Neural progenitor cell (in vitro differentiated cells): ENCODE results near the gene TRAPPC3. TPM values are rescaled to one million over a fixed set of nuclear protein-coding genes. Genes with fewer than 3 reads are reported as not detected.

Experiments
- DNase-seq: peaks from one replicate; pipeline ENCODE4 v3.0.0-alpha.2; 2016; ENCODE audit warnings: low spot score
- H2AFZ ChIP-seq: fragments of 200-600 bp; sonication (generic); replicated peaks from 2 replicates; pipeline ENCODE4 v1.6.1; 2016; ENCODE audit warnings: antibody characterized with exemption
- H3F3A ChIP-seq: fragments of 200-600 bp; sonication (generic); 2 replicates; pipeline ENCODE4 v1.6.1; 2016; ENCODE audit warnings: antibody characterized with exemption, low read depth
- H3K27ac ChIP-seq: fragments of 200-600 bp; sonication (generic); 2 replicates; pipeline ENCODE4 v1.5.1; 2016; ENCODE audit warnings: mild to moderate bottlenecking
- H3K27me3 ChIP-seq: fragments of 200-600 bp; sonication (generic); 2 replicates; pipeline ENCODE4 v1.6.1; 2016; ENCODE audit warnings: mild to moderate bottlenecking, moderate library complexity
- H3K36me3 ChIP-seq: fragments of 200-600 bp; sonication (generic); 2 replicates; pipeline ENCODE4 v1.5.1; 2016
- H3K4me1 ChIP-seq: fragments of 200-600 bp; sonication (generic); 2 replicates; pipeline ENCODE4 v1.6.1; 2016; ENCODE audit warnings: mixed run types
- H3K4me2 ChIP-seq: fragments of 200-600 bp; sonication (generic); 2 replicates; pipeline ENCODE4 v1.6.1; 2016
- H3K4me3 ChIP-seq: fragments of 200-600 bp; sonication (generic); 2 replicates; pipeline ENCODE4 v1.5.1; 2016
- H3K79me2 ChIP-seq: fragments of 200-600 bp; sonication (generic); 2 replicates; pipeline ENCODE4 v1.6.1; 2016; ENCODE audit warnings: low read depth
- H3K9ac ChIP-seq: fragments of 200-600 bp; sonication (generic); 2 replicates; pipeline ENCODE4 v1.6.1; 2016
- H3K9me3 ChIP-seq: fragments of 200-600 bp; sonication (generic); 2 replicates; pipeline ENCODE4 v1.5.1; 2016; ENCODE audit warnings: low read depth
- H4K20me1 ChIP-seq: fragments of 200-600 bp; sonication (generic); 2 replicates; pipeline ENCODE4 v1.6.1; 2016; ENCODE audit warnings: low read depth
- H3K27ac Mint-ChIP-seq: 3 replicates; pipeline ENCODE4 v1.8.0; 2021; ENCODE audit warnings: mixed read lengths
- H3K27me3 Mint-ChIP-seq: 2 replicates; pipeline ENCODE4 v1.8.0; 2022; ENCODE audit warnings: low read depth, mild to moderate bottlenecking, inconsistent platforms, moderate library complexity, mixed read lengths; ENCODE audit not compliant: insufficient read depth
- H3K36me3 Mint-ChIP-seq: 3 replicates; pipeline ENCODE4 v1.8.0; 2021; ENCODE audit warnings: mixed read lengths
- H3K4me1 Mint-ChIP-seq: 3 replicates; pipeline ENCODE4 v1.8.0; 2021; ENCODE audit warnings: mixed read lengths
- H3K4me3 Mint-ChIP-seq: 3 replicates; pipeline ENCODE4 v1.8.0; 2021; ENCODE audit warnings: mild to moderate bottlenecking, moderate library complexity, mixed read lengths
- H3K9me3 Mint-ChIP-seq: 3 replicates; pipeline ENCODE4 v1.8.0; 2020; ENCODE audit warnings: mixed read lengths
- EZH2 ChIP-seq: fragments of 200-600 bp; sonication (generic); IDR thresholded peaks from 2 replicates; pipeline ENCODE4 v1.6.1; 2017; ENCODE audit warnings: antibody characterized with exemption, mild to moderate bottlenecking, moderate library complexity
- EZH2phosphoT487 ChIP-seq: fragments of 200-600 bp; sonication (generic); IDR thresholded peaks from 2 replicates; pipeline ENCODE4 v1.6.1; 2017; ENCODE audit warnings: antibody characterized with exemption
- small RNA-seq: library from RNA; depleted of rRNA; stranded (forward); fragments of <200 nt; gene quantifications from one replicate; pipeline ENCODE3, GENCODE V24; 2015
- total RNA-seq: library from RNA; depleted of rRNA; stranded (reverse); fragments of >200 nt; gene quantifications from 2 replicates; pipeline ENCODE4 v1.2.3, GENCODE V29; 2015; ENCODE audit warnings: low replicate concordance
- TF ChIP-seq, protein P1 (sequence below): fragments of 200-600 bp; sonication (generic); IDR thresholded peaks from 2 replicates; pipeline ENCODE4 v1.5.1; 2017; ENCODE audit warnings: antibody characterized with exemption, mild to moderate bottlenecking

Gene TRAPPC3
- total RNA-seq, 1 donor from 2014 or later, result 44.9 TPM

DNA sequence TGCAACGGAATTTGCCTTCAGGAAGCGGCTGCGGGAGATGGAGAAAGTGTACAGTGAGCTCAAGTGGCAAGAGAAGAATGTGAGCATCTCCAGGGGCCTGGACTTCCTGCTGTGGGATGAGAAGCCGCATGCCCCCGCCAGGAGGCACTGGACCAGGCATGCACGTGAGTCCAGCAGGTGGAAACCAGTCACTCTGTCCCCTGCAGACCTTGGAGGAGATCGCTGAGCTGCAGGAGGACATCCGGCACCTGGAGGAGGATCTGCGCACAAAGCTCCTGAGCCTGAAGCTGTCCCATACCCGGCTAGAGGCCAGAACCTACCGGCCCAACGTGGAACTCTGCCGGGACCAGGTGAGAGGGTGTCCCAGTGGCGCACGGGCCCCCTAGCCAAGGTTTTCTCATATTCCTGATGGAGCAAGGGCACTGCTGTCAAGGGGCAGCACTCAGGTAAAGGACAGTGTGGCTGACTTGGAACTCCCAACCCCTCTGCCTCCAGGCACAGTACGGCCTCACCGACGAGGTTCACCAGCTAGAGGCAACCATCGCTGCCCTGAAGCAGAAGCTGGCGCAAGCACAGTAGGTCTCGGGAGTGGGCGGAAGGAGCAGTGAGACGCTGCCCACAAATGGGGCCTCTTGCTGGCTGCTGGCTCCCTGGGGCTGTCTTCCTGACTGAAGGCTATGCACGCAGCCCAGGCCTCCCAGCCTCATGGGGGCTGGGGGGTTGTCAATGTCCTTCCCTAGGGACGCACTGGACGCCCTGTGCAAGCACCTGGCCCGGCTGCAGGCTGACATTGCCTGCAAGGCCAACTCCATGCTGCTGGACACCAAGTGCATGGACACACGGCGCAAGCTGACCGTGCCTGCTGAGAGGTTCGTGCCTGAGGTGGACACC, 61.8 kb downstream of the TRAPPC3 start:
- H3K9ac ChIP-seq, result no peak overlapping the region
- Mint-ChIP-seq H3K27me3 (peaks cover 8% of the 10 kb centered on the region), H3K9me3 (peaks cover 2% of the 10 kb centered on the region), H3K4me1 (peaks cover 44% of the 10 kb centered on the region), H3K27ac (peak overlapping the region; percentile 90), H3K36me3 (peaks cover 17% of the 10 kb centered on the region), H3K4me3 (peak overlapping the region; percentile 72)
- no peak overlapping the region for H2AFZ ChIP-seq
- DNase-seq, result no peak
- H3F3A ChIP-seq, result peaks cover 12% of the 10 kb centered on the region
- H3K36me3 ChIP-seq, result no peaks in the 10 kb centered on the region
- H4K20me1 ChIP-seq, result peaks cover 10% of the 10 kb centered on the region
- no peak overlapping the region for H3K27ac ChIP-seq
- H3K4me2 ChIP-seq, result no peak overlapping the region
- no peaks in the 10 kb centered on the region for H3K9me3 ChIP-seq
- no peaks in the 10 kb centered on the region for H3K27me3 ChIP-seq
- peaks cover 22% of the 10 kb centered on the region for H3K79me2 ChIP-seq
- no peak overlapping the region for H3K4me3 ChIP-seq
- TF ChIP-seq EZH2 (no peak), EZH2phosphoT487 (no peak)
- TF ChIP-seq, protein P1, sequence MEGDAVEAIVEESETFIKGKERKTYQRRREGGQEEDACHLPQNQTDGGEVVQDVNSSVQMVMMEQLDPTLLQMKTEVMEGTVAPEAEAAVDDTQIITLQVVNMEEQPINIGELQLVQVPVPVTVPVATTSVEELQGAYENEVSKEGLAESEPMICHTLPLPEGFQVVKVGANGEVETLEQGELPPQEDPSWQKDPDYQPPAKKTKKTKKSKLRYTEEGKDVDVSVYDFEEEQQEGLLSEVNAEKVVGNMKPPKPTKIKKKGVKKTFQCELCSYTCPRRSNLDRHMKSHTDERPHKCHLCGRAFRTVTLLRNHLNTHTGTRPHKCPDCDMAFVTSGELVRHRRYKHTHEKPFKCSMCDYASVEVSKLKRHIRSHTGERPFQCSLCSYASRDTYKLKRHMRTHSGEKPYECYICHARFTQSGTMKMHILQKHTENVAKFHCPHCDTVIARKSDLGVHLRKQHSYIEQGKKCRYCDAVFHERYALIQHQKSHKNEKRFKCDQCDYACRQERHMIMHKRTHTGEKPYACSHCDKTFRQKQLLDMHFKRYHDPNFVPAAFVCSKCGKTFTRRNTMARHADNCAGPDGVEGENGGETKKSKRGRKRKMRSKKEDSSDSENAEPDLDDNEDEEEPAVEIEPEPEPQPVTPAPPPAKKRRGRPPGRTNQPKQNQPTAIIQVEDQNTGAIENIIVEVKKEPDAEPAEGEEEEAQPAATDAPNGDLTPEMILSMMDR, result no peak
- peaks cover 11% of the 10 kb centered on the region for H3K4me1 ChIP-seq

Small RNA genes within 50 kb of the gene (small RNA-seq; reads per million reads assigned to genes)
- gene RN7SL131P, result not detected

Other genes with a start within 250 kb of the TRAPPC3 start
- gene AGO3, start 218.4 kb downstream of the TRAPPC3 start, total RNA-seq, result 28.2 and 45.2 TPM in 2 replicates
- 2.7 and 7.4 TPM in 2 replicates for gene TEKT2, start 65.4 kb downstream of the TRAPPC3 start, total RNA-seq
- gene ADPRS, start 60.6 kb downstream of the TRAPPC3 start, total RNA-seq, result 28.1 and 40.9 TPM in 2 replicates
- gene COL8A2, start 24.3 kb downstream of the TRAPPC3 start, total RNA-seq, result 0.06 TPM in 1 of 2 replicates, not detected in the other
- 35.0 and 81.1 TPM in 2 replicates for gene MAP7D1, start 6.7 kb upstream of the TRAPPC3 start, total RNA-seq
- gene THRAP3, start 75.0 kb upstream of the TRAPPC3 start, total RNA-seq, result 123 and 138 TPM in 2 replicates
- 6.1 and 15.1 TPM in 2 replicates for gene SH3D21, start 156.9 kb upstream of the TRAPPC3 start, total RNA-seq
- gene EVA1B, start 174.2 kb upstream of the TRAPPC3 start, total RNA-seq, result 3.1 and 14.7 TPM in 2 replicates
- gene STK40, start 236.4 kb upstream of the TRAPPC3 start, total RNA-seq, result 5.3 and 14.7 TPM in 2 replicates
- gene LSM10, start 248.4 kb upstream of the TRAPPC3 start, total RNA-seq, result 8.6 and 10.2 TPM in 2 replicates